GM23338 (cell line): ENCODE measurements around the gene FGFRL1. TPM values are rescaled to one million over a fixed set of nuclear protein-coding genes. Genes with fewer than 3 reads are reported as not detected.

Source experiments
- ATAC-seq: fragments of 200-7000 bp; cut with Tn5 transposase; 3 replicates; pipeline ENCODE4 v1.9.1; 2020
- DNase-seq: peaks from one replicate; pipeline ENCODE4 v3.0.0-alpha.2; 2015; ENCODE audit warnings: low spot score
- H2AFZ ChIP-seq: fragments of 200-600 bp; sonication (generic); 2 replicates; pipeline ENCODE4 v1.8.0; 2016; ENCODE audit warnings: antibody characterized with exemption, mild to moderate bottlenecking, moderate library complexity
- H3F3A ChIP-seq: fragments of 200-600 bp; sonication (generic); replicated peaks from 2 replicates; pipeline ENCODE4 v1.8.0; 2017; ENCODE audit warnings: antibody characterized with exemption, mixed run types, low read depth
- H3K27ac ChIP-seq: fragments of 200-600 bp; sonication (generic); 2 replicates; pipeline ENCODE4 v1.6.1; 2016; ENCODE audit warnings: low read depth
- H3K27me3 ChIP-seq: fragments of 200-600 bp; sonication (generic); 2 replicates; pipeline ENCODE4 v1.8.0; 2016; ENCODE audit warnings: mild to moderate bottlenecking, mixed run types, moderate library complexity; ENCODE audit not compliant: insufficient read depth
- H3K36me3 ChIP-seq: fragments of 200-600 bp; sonication (generic); 2 replicates; pipeline ENCODE4 v1.8.0; 2016; ENCODE audit warnings: mild to moderate bottlenecking; ENCODE audit not compliant: insufficient read depth
- H3K4me1 ChIP-seq: fragments of 200-600 bp; sonication (generic); 2 replicates; pipeline ENCODE4 v1.8.0; 2016; ENCODE audit warnings: mild to moderate bottlenecking, moderate library complexity; ENCODE audit not compliant: insufficient read depth
- H3K4me2 ChIP-seq: fragments of 200-600 bp; sonication (generic); 2 replicates; pipeline ENCODE4 v1.7.1; 2017; ENCODE audit warnings: mixed run types
- H3K4me3 ChIP-seq: fragments of 200-600 bp; sonication (generic); 2 replicates; pipeline ENCODE4 v1.6.1; 2016; ENCODE audit warnings: mixed run types
- H3K79me2 ChIP-seq: fragments of 200-600 bp; sonication (generic); replicated peaks from 2 replicates; pipeline ENCODE4 v1.8.0; 2017; ENCODE audit warnings: mild to moderate bottlenecking; ENCODE audit not compliant: insufficient read depth
- H3K9me2 ChIP-seq: fragments of 200-600 bp; sonication (generic); 2 replicates; pipeline ENCODE4 v1.8.0; 2017; ENCODE audit not compliant: insufficient read depth
- H4K20me1 ChIP-seq: fragments of 200-600 bp; sonication (generic); replicated peaks from 2 replicates; pipeline ENCODE4 v1.8.0; 2017; ENCODE audit warnings: mild to moderate bottlenecking; ENCODE audit not compliant: insufficient read depth
- H3K27ac Mint-ChIP-seq: 2 replicates; pipeline ENCODE4 v1.8.0; 2020; ENCODE audit warnings: inconsistent platforms, mild to moderate bottlenecking, moderate library complexity, mixed read lengths
- H3K27me3 Mint-ChIP-seq: 3 replicates; pipeline ENCODE4 v1.8.0; 2022; ENCODE audit warnings: low read depth, mild to moderate bottlenecking, moderate library complexity, mixed read lengths, inconsistent platforms; ENCODE audit not compliant: insufficient read depth, poor library complexity
- H3K36me3 Mint-ChIP-seq: 3 replicates; pipeline ENCODE4 v1.8.0; 2021; ENCODE audit warnings: low read depth, mild to moderate bottlenecking, inconsistent platforms, moderate library complexity, mixed read lengths
- H3K4me1 Mint-ChIP-seq: 3 replicates; pipeline ENCODE4 v1.8.0; 2020; ENCODE audit warnings: mild to moderate bottlenecking, inconsistent platforms, mixed read lengths
- H3K4me3 Mint-ChIP-seq: 3 replicates; pipeline ENCODE4 v1.8.0; 2021; ENCODE audit warnings: moderate library complexity, mild to moderate bottlenecking, inconsistent platforms, mixed read lengths
- H3K9me3 Mint-ChIP-seq: 3 replicates; pipeline ENCODE4 v1.8.0; 2020; ENCODE audit warnings: moderate library complexity, mild to moderate bottlenecking, inconsistent platforms, mixed read lengths
- CREB1 ChIP-seq: fragments of 250-450 bp; sonication (Bioruptor Pico); IDR thresholded peaks from 2 replicates; pipeline ENCODE4 v1.5.0; 2020; ENCODE audit warnings: low read depth, mild to moderate bottlenecking, moderate library complexity
- EZH2 ChIP-seq: fragments of 200-600 bp; sonication (generic); IDR thresholded peaks from one replicate; pipeline ENCODE4 v1.8.0; 2017; ENCODE audit warnings: antibody characterized with exemption, mild to moderate bottlenecking, low read depth; ENCODE audit not compliant: unreplicated experiment
- EZH2phosphoT487 ChIP-seq: fragments of 200-600 bp; sonication (generic); IDR thresholded peaks from one replicate; pipeline ENCODE4 v1.8.1; 2018; ENCODE audit warnings: antibody characterized with exemption; ENCODE audit not compliant: unreplicated experiment
- JUNB ChIP-seq: IDR thresholded peaks from one replicate; pipeline ENCODE4 v1.6.1; 2016; ENCODE audit warnings: antibody characterized with exemption; ENCODE audit not compliant: unreplicated experiment
- NANOG ChIP-seq: IDR thresholded peaks from 2 replicates; pipeline ENCODE4 v1.6.1; 2016; ENCODE audit warnings: antibody characterized with exemption, borderline replicate concordance
- POLR2AphosphoS5 ChIP-seq: IDR thresholded peaks from 2 replicates; pipeline ENCODE4 v1.6.1; 2016; ENCODE audit warnings: antibody characterized with exemption, low read depth
- STAT1 ChIP-seq: IDR thresholded peaks from one replicate; pipeline ENCODE4 v1.6.1; 2016; ENCODE audit warnings: antibody characterized with exemption; ENCODE audit not compliant: unreplicated experiment
- ZNF114 ChIP-seq: fragments of 250-450 bp; sonication (Bioruptor Pico); IDR thresholded peaks from 2 replicates; pipeline ENCODE4 v1.5.0; 2020; ENCODE audit warnings: mild to moderate bottlenecking, moderate library complexity
- ZNF331 ChIP-seq: fragments of 250-450 bp; sonication (Bioruptor Pico); IDR thresholded peaks from 2 replicates; pipeline ENCODE4 v1.5.0; 2020; ENCODE audit warnings: low read depth, mild to moderate bottlenecking, moderate library complexity
- polyA plus RNA-seq: library from polyadenylated mRNA; unstranded; fragments of >200 nt; fragmentation: Nextera tagmentation; extraction: Ambion mirVana; gene quantifications from 2 replicates; pipeline ENCODE4 v1.2.1, GENCODE V29; 2016
- total RNA-seq: library from RNA; depleted of rRNA; stranded (reverse); fragments of >200 nt; shearing (Covaris generic); gene quantifications from 2 replicates; pipeline ENCODE4 v1.2.3, GENCODE V29; 2014
- TF ChIP-seq, protein P1 (sequence below), 2 experiments: fragments of 200-600 bp in 1 of 2; sonication (generic) in 1 of 2; conservative IDR thresholded peaks; 2 replicates each; pipeline versions ENCODE4 v1.5.1 to v1.6.1; 2016 to 2017; ENCODE audit warnings: antibody characterized with exemption in 2 of 2, low read depth in 2 of 2, mild to moderate bottlenecking in 2 of 2, moderate library complexity in 1 of 2
- TF ChIP-seq, protein P2 (sequence below): fragments of 250-450 bp; sonication (Bioruptor Pico); IDR thresholded peaks from 2 replicates; pipeline ENCODE4 v1.5.0; 2020; ENCODE audit warnings: mild to moderate bottlenecking, moderate library complexity
- TF ChIP-seq, protein P3 (sequence below): IDR thresholded peaks from 2 replicates; pipeline ENCODE4 v1.6.1; 2016; ENCODE audit warnings: antibody characterized with exemption
- TF ChIP-seq, protein P4 (sequence below): IDR thresholded peaks from one replicate; pipeline ENCODE4 v1.6.1; 2018; ENCODE audit warnings: antibody characterized with exemption; ENCODE audit not compliant: unreplicated experiment

The FGFRL1 gene
- total and polyA plus RNA-seq, 2 experiments from 2014 or later = 7.0 to 35.8 TPM

DNA sequence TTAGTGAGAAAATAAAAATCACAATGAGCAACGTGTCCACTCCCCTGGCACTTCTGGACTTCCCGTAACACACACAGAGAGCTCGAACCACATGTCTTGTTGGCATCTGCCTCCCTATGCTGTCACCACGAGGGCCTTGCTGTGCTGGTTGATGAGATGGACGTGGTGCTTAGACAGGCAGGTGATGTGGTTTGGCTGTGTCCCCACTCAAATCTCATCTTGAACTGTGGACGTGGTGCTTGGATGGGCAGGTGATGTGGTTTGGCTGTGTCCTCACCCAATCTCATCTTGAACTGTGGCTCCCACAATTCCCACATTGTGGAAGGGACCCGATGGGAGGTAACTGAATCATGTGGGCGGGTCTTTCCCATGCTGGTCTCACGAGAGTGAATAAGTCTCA is 40.0 kb downstream of the FGFRL1 start:
- DNase-seq (no peak), ATAC-seq (no peak)
- Histone ChIP-seq H3K36me3 (no peaks in the 10 kb centered on the region), H3K4me3 (no peak overlapping the region), H3K4me1 (no peaks in the 10 kb centered on the region), H2AFZ (no peak overlapping the region), H4K20me1 (no peaks in the 10 kb centered on the region), H3K27me3 (no peaks in the 10 kb centered on the region), H3K4me2 (no peak overlapping the region), H3K79me2 (no peaks in the 10 kb centered on the region), H3F3A (no peaks in the 10 kb centered on the region), H3K27ac (no peak overlapping the region), H3K9me2 (no peaks in the 10 kb centered on the region)
- peaks cover 3% of the 10 kb centered on the region; the same call in 2 of the 3 replicates for H3K9me3 Mint-ChIP-seq
- H3K27me3 Mint-ChIP-seq = peaks cover 18% of the 10 kb centered on the region
- H3K4me1 Mint-ChIP-seq = peaks cover 9% of the 10 kb centered on the region
- no peak overlapping the region for H3K4me3 Mint-ChIP-seq
- peaks cover 3% of the 10 kb centered on the region; the same call in 1 of the 3 replicates for H3K36me3 Mint-ChIP-seq
- H3K27ac Mint-ChIP-seq = no peak overlapping the region
- TF ChIP-seq NANOG = no peak
- no peak for TF ChIP-seq ZNF331 (CRISPR knock-in tag)
- TF ChIP-seq, protein P1, sequence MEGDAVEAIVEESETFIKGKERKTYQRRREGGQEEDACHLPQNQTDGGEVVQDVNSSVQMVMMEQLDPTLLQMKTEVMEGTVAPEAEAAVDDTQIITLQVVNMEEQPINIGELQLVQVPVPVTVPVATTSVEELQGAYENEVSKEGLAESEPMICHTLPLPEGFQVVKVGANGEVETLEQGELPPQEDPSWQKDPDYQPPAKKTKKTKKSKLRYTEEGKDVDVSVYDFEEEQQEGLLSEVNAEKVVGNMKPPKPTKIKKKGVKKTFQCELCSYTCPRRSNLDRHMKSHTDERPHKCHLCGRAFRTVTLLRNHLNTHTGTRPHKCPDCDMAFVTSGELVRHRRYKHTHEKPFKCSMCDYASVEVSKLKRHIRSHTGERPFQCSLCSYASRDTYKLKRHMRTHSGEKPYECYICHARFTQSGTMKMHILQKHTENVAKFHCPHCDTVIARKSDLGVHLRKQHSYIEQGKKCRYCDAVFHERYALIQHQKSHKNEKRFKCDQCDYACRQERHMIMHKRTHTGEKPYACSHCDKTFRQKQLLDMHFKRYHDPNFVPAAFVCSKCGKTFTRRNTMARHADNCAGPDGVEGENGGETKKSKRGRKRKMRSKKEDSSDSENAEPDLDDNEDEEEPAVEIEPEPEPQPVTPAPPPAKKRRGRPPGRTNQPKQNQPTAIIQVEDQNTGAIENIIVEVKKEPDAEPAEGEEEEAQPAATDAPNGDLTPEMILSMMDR (conservative IDR thresholded peaks at IDR 0.05; ENCODE audit: low read depth in 2 of 2) = no peak
- TF ChIP-seq EZH2 = no peak
- no peak for TF ChIP-seq CREB1 (CRISPR knock-in tag)
- TF ChIP-seq, protein P2, sequence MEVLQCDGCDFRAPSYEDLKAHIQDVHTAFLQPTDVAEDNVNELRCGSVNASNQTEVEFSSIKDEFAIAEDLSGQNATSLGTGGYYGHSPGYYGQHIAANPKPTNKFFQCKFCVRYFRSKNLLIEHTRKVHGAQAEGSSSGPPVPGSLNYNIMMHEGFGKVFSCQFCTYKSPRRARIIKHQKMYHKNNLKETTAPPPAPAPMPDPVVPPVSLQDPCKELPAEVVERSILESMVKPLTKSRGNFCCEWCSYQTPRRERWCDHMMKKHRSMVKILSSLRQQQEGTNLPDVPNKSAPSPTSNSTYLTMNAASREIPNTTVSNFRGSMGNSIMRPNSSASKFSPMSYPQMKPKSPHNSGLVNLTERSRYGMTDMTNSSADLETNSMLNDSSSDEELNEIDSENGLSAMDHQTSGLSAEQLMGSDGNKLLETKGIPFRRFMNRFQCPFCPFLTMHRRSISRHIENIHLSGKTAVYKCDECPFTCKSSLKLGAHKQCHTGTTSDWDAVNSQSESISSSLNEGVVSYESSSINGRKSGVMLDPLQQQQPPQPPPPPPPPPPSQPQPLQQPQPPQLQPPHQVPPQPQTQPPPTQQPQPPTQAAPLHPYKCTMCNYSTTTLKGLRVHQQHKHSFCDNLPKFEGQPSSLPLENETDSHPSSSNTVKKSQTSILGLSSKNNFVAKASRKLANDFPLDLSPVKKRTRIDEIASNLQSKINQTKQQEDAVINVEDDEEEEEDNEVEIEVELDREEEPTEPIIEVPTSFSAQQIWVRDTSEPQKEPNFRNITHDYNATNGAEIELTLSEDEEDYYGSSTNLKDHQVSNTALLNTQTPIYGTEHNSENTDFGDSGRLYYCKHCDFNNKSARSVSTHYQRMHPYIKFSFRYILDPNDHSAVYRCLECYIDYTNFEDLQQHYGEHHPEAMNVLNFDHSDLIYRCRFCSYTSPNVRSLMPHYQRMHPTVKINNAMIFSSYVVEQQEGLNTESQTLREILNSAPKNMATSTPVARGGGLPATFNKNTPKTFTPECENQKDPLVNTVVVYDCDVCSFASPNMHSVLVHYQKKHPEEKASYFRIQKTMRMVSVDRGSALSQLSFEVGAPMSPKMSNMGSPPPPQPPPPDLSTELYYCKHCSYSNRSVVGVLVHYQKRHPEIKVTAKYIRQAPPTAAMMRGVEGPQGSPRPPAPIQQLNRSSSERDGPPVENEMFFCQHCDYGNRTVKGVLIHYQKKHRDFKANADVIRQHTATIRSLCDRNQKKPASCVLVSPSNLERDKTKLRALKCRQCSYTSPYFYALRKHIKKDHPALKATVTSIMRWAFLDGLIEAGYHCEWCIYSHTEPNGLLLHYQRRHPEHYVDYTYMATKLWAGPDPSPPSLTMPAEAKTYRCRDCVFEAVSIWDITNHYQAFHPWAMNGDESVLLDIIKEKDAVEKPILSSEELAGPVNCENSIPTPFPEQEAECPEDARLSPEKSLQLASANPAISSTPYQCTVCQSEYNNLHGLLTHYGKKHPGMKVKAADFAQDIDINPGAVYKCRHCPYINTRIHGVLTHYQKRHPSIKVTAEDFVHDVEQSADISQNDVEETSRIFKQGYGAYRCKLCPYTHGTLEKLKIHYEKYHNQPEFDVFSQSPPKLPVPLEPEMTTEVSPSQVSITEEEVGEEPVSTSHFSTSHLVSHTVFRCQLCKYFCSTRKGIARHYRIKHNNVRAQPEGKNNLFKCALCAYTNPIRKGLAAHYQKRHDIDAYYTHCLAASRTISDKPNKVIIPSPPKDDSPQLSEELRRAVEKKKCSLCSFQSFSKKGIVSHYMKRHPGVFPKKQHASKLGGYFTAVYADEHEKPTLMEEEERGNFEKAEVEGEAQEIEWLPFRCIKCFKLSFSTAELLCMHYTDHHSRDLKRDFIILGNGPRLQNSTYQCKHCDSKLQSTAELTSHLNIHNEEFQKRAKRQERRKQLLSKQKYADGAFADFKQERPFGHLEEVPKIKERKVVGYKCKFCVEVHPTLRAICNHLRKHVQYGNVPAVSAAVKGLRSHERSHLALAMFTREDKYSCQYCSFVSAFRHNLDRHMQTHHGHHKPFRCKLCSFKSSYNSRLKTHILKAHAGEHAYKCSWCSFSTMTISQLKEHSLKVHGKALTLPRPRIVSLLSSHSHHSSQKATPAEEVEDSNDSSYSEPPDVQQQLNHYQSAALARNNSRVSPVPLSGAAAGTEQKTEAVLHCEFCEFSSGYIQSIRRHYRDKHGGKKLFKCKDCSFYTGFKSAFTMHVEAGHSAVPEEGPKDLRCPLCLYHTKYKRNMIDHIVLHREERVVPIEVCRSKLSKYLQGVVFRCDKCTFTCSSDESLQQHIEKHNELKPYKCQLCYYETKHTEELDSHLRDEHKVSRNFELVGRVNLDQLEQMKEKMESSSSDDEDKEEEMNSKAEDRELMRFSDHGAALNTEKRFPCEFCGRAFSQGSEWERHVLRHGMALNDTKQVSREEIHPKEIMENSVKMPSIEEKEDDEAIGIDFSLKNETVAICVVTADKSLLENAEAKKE = no peak
- TF ChIP-seq EZH2phosphoT487 = no peak
- TF ChIP-seq, protein P3, sequence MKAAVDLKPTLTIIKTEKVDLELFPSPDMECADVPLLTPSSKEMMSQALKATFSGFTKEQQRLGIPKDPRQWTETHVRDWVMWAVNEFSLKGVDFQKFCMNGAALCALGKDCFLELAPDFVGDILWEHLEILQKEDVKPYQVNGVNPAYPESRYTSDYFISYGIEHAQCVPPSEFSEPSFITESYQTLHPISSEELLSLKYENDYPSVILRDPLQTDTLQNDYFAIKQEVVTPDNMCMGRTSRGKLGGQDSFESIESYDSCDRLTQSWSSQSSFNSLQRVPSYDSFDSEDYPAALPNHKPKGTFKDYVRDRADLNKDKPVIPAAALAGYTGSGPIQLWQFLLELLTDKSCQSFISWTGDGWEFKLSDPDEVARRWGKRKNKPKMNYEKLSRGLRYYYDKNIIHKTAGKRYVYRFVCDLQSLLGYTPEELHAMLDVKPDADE = no peak
- no peak for TF ChIP-seq ZNF114 (CRISPR knock-in tag)
- TF ChIP-seq, protein P4, sequence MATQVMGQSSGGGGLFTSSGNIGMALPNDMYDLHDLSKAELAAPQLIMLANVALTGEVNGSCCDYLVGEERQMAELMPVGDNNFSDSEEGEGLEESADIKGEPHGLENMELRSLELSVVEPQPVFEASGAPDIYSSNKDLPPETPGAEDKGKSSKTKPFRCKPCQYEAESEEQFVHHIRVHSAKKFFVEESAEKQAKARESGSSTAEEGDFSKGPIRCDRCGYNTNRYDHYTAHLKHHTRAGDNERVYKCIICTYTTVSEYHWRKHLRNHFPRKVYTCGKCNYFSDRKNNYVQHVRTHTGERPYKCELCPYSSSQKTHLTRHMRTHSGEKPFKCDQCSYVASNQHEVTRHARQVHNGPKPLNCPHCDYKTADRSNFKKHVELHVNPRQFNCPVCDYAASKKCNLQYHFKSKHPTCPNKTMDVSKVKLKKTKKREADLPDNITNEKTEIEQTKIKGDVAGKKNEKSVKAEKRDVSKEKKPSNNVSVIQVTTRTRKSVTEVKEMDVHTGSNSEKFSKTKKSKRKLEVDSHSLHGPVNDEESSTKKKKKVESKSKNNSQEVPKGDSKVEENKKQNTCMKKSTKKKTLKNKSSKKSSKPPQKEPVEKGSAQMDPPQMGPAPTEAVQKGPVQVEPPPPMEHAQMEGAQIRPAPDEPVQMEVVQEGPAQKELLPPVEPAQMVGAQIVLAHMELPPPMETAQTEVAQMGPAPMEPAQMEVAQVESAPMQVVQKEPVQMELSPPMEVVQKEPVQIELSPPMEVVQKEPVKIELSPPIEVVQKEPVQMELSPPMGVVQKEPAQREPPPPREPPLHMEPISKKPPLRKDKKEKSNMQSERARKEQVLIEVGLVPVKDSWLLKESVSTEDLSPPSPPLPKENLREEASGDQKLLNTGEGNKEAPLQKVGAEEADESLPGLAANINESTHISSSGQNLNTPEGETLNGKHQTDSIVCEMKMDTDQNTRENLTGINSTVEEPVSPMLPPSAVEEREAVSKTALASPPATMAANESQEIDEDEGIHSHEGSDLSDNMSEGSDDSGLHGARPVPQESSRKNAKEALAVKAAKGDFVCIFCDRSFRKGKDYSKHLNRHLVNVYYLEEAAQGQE = no peak
- no peak for TF ChIP-seq STAT1
- TF ChIP-seq JUNB = no peak
- TF ChIP-seq POLR2AphosphoS5 = no peak
